ENCODE results near the gene PPP5C.

GRCh38 chr19:46404753-46405468 is 58.0 kb downstream of the PPP5C start:
- TF ChIP-seq EZH2 (IDR thresholded peaks at IDR 0.05) (no peak), POLR2AphosphoS5 (IDR thresholded peaks at IDR 0.05; ENCODE audit: borderline replicate concordance, low read depth, low read length) (no peak; the same call in 1 of the 2 replicates), FOXP2 (optimal IDR thresholded peaks at IDR 0.05; ENCODE audit: control extremely low read depth, extremely low read length, insufficient read depth) (no peak)

Data from SK-N-MC (cell line).